ENCODE data around the gene FCER2.

The FCER2 gene

DNA sequence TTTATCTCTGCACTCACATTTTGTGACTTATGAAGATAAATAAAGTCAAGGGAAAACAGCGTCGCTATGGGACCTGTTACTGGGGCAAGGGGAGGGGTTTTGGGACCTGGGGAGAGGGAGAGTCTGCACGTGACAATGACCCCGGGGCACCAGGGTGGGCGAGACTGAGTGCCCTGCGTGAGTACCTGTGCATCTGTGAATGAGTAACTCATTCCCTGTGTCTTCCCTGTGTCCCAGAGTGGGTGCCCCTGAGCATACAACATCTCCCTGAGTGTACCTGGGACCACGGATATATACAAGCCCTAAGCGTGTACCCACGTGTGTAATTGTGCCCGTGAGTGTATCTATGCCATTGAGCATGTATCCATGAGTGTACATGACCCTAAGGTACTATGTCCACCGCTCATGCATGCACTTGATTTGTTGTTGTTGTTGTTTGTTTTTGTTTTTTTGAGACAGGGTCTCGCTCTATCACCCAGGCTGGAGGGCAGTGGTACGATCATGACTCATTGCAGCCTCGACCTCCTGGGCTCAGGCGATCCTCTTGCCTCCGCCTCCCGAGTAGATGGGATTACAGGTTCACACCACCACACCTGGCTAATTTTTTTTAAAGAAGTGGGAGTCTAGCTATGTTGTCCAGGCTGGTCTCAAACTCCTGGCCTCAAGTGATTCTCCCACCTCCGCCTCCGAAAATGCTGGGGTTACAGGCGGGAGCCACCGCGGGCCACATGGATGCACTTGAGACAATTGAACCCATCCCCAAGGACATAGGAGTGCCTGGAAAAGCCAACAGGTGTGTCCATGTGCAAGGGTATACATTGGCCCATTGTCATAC, 21.9 kb downstream of the FCER2 start:
- H3K36me3 Mint-ChIP-seq (ENCODE audit: low read depth) = peaks cover 7% of the 10 kb centered on the region
- H3K4me1 Mint-ChIP-seq (ENCODE audit: low read depth) = peaks cover 60% of the 10 kb centered on the region
- peak overlapping the region; percentile 74 for H3K27ac Mint-ChIP-seq
- H3K9me3 Mint-ChIP-seq = no peaks in the 10 kb centered on the region
- H3K27me3 Mint-ChIP-seq = peaks cover 24% of the 10 kb centered on the region
- peak overlapping the region; percentile 55 for H3K4me3 Mint-ChIP-seq

DNA sequence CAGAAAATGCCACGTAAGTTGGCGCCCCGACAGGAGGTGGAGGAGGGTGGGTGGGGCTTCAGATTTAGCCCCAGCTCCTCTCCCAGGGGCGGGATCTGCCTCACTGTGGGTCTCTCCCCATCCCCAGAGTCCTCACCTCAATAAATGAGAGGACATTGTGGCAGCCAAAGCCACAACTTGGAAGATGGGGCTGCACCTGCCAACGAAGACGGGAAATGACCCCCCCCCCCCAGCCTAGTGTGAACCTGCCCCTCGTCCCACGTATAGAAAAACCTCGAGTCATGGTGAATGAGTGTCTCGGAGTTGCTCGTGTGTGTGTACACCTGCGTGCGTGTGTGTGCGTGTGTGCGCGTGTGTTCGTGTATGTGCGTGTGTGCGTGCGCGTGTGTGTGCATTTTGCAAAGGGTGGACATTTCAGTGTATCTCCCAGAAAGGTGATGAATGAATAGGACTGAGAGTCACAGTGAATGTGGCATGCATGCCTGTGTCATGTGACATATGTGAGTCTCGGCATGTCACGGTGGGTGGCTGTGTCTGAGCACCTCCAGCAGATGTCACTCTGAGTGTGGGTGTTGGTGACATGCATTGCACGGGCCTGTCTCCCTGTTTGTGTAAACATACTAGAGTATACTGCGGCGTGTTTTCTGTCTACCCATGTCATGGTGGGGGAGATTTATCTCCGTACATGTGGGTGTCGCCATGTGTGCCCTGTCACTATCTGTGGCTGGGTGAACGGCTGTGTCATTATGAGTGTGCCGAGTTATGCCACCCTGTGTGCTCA, 22.8 kb downstream of the FCER2 start:
- peaks cover 30% of the 10 kb centered on the region for H3K27me3 Mint-ChIP-seq
- H3K36me3 Mint-ChIP-seq (ENCODE audit: low read depth) = peaks cover 7% of the 10 kb centered on the region
- peaks cover 66% of the 10 kb centered on the region for H3K4me1 Mint-ChIP-seq (ENCODE audit: low read depth)
- H3K27ac Mint-ChIP-seq = peak overlapping the region; percentile 74
- H3K4me3 Mint-ChIP-seq = peak overlapping the region; percentile 55
- H3K9me3 Mint-ChIP-seq = no peaks in the 10 kb centered on the region

DNA sequence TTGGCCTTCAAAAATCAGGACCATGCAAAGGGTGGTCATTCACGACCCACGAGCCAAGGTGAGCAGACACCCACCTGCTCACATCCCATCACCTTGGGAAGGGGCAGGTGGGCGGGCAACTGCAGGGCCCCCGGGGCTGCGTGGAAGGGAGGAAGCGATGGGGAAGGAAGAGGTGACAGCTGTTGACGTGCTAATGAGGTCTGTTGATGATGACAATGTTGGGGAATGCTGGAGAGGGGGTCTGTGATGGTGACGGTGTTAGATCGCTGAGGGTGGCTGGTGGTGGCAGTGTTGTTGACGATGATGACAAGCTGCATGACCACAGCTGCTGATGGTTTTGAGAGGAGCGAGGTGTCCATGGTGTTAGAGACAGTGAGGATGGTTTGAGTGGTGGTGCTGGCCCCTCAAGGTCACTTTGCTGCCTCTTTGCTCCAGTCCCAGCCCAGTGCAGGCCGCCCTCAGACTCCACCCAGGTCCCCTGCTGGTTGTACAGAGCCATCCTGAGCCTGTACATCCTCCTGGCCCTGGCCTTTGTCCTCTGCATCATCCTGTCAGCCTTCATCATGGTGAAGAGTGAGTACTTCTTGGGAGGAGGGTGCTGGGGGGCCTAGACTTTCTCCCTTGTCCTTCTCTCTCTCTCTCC, 24.1 kb downstream of the FCER2 start:
- Mint-ChIP-seq H3K4me3 (no peak overlapping the region), H3K27ac (peak overlapping the region; percentile 61), H3K36me3 (ENCODE audit: low read depth) (peaks cover 5% of the 10 kb centered on the region), H3K27me3 (peaks cover 33% of the 10 kb centered on the region), H3K4me1 (ENCODE audit: low read depth) (peaks cover 62% of the 10 kb centered on the region), H3K9me3 (no peaks in the 10 kb centered on the region)

DNA sequence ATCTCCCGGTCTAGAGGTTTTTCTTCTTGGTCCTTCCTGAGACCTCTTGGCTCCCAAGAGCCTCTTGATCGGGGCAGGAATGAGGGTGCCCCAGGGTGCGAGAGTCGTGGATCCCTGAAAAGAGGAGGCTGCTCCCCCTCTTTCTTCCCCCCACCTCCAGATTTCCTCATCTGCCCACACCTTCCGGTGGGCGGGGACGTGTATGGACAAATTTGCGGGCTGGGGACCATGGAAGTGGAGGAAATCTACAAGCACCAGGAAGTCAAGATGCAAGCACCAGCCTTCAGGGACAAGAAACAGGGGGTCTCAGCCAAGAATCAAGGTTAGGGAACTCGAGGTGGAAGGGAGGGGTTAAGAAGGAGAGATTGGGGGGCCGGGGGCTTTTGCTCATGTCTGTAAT, 25.1 kb downstream of the FCER2 start, which contains the start of gene MCEMP1:
Gene MCEMP1 (plus strand): TSS at position 237 of the 400 bp plus-strand sequence. CDS start 31 bp downstream, at position 268.
- H3K27me3 Mint-ChIP-seq = peaks cover 35% of the 10 kb centered on the region
- no peaks in the 10 kb centered on the region for H3K9me3 Mint-ChIP-seq
- no peak within 1 kb of the TSS for H3K4me3 Mint-ChIP-seq
- peaks cover 55% of the 10 kb centered on the region for H3K4me1 Mint-ChIP-seq (ENCODE audit: low read depth)
- no peaks in the 10 kb centered on the region for H3K36me3 Mint-ChIP-seq (ENCODE audit: low read depth)
- H3K27ac Mint-ChIP-seq = no peak within 1 kb of the TSS

DNA sequence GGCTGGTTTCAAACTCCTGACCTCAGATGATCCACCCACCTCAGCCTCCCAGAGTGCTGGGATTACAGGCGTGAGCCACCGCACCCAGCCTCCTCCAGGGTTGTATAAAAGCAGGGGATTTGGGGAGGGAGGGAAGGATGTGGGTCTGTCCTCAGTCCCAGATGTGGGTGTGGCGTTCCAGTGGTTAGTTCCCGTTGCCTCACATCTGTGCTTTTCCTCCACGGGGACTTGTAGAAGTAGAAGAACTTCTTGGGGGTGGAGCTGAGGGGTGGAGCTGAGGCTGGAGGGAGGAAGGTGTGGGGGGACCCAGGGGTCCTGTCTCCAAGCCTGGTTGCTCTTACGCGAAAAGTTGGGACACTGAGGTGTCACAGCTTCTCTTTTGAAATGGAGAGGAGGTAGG, 25.6 kb downstream of the FCER2 start:
- H3K9me3 Mint-ChIP-seq = no peaks in the 10 kb centered on the region
- peaks cover 52% of the 10 kb centered on the region for H3K4me1 Mint-ChIP-seq (ENCODE audit: low read depth)
- peaks cover 37% of the 10 kb centered on the region for H3K27me3 Mint-ChIP-seq
- no peak overlapping the region for H3K27ac Mint-ChIP-seq
- H3K36me3 Mint-ChIP-seq (ENCODE audit: low read depth) = no peaks in the 10 kb centered on the region
- no peak overlapping the region for H3K4me3 Mint-ChIP-seq

DNA sequence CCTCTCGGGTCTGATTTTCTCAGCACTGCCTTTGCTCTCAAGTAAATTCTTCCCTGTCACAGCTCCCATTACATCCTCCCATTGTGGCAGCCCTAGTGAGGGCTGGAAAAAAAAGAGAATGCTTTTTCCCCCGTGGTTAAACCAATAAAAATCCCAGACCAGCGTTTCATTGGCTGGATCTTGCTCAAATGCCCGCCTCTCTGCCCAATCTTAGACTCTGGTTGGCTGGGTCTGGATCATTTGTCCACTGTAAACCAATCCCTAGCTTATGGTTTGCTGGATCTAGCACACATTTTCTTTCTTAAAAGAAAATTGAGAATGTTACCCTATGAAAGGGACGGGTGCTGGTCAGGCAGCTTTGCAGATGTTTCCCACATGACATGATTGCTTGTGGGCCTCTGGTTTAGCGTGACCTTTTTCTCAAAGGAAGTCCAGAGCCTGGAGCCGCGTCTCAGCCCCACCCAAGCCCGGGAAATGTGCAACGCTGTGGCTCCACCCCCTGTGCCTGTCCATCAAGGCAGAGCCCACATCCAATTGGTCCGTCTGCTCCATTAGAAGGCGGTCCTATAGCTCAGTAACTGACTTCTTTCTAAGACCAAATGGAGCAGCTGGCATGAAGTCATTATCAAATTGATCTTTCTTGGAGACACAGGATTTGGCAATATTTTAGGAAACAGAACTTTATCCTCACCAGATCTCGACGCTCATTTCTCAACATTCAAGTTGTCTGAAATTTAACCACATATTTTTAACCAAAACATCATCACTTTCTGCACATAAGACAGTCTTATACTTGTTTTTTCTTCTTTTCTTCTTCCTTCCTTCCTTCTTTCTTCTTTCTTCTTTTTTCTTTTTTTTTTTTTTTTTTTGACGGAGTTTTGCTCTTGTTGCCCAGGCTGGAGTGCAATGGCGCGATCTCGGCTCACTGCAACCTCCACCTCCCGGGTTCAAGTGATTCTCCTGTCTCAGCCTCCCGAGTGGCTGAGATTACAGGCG, 27.6 kb downstream of the FCER2 start:
- Mint-ChIP-seq H3K9me3 (no peaks in the 10 kb centered on the region), H3K4me3 (no peak overlapping the region), H3K27me3 (peaks cover 49% of the 10 kb centered on the region), H3K4me1 (ENCODE audit: low read depth) (peaks cover 51% of the 10 kb centered on the region), H3K27ac (no peak overlapping the region), H3K36me3 (ENCODE audit: low read depth) (no peaks in the 10 kb centered on the region)

DNA sequence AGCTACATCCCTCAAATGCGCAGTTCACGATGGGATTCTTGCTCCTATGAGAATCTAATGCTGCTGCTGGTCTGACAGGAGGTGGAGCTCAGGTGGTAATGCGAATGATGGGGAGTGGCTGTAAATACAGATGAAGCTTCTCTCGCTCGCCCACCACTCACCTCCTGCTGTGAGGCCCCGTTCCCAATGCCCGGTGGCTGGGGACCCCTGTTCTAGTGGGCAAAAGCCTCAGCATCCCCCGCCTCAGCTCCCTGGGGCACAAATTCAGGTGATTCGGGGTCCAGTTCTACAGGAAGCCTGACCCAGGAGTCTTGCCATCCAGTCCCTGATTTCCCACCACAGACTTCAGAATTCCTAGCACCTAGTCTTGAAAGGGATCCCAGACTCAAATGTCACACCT, 29.4 kb downstream of the FCER2 start:
- Mint-ChIP-seq H3K4me3 (no peak overlapping the region), H3K4me1 (ENCODE audit: low read depth) (peaks cover 37% of the 10 kb centered on the region), H3K27ac (no peak overlapping the region), H3K9me3 (no peaks in the 10 kb centered on the region), H3K36me3 (ENCODE audit: low read depth) (no peaks in the 10 kb centered on the region), H3K27me3 (peaks cover 44% of the 10 kb centered on the region)

DNA sequence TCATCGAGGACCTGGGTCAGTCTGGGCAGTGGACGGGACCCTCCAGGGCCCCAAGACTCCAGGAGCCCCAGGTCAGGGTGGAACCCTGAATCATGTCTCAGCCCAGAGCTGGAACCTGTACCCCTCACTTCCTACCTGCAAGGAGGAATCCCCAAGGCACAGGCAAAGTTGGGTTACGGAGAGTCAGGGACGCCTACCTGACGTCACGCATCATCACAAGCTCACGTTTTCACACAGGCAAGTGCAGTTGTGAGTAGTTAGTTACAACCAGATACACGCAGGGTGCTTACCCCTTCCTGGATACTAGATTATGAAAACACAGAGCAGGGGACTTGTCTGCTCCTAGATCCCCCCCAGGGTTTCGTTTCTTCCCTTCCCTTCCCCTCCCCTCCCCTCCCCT, 31.1 kb downstream of the FCER2 start:
- Mint-ChIP-seq H3K9me3 (no peaks in the 10 kb centered on the region), H3K27ac (no peak overlapping the region), H3K4me1 (ENCODE audit: low read depth) (peaks cover 19% of the 10 kb centered on the region), H3K27me3 (peaks cover 37% of the 10 kb centered on the region), H3K36me3 (ENCODE audit: low read depth) (no peaks in the 10 kb centered on the region), H3K4me3 (no peak overlapping the region)

DNA sequence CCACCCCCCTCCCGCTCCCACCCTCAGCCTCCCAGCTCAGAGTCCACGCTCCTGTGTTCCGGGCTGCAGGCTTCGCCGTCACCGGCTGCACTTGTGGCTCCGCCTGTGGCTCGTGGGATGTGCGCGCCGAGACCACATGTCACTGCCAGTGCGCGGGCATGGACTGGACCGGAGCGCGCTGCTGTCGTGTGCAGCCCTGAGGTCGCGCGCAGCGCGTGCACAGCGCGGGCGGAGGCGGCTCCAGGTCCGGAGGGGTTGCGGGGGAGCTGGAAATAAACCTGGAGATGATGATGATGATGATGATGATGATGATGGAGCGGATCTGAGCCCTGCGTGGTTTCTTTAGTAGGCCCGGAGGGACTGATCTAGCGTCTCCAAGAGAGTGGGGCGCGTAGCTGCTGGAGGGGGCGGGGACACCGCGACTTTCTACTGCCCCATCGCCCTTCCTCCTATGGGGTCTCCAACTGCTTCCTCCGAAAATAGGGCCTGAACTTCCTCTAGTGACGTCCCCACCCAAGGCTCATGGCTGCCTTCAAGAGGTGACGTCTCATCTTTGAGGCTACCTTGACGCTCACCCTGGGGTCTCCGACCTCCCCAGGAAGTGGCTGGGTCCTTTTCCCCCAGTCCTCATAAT, 31.7 kb downstream of the FCER2 start:
- H3K4me3 Mint-ChIP-seq = peak overlapping the region; percentile 48
- no peak overlapping the region for H3K27ac Mint-ChIP-seq
- no peaks in the 10 kb centered on the region for H3K36me3 Mint-ChIP-seq (ENCODE audit: low read depth)
- H3K9me3 Mint-ChIP-seq = no peaks in the 10 kb centered on the region
- peaks cover 35% of the 10 kb centered on the region for H3K27me3 Mint-ChIP-seq
- peaks cover 18% of the 10 kb centered on the region for H3K4me1 Mint-ChIP-seq (ENCODE audit: low read depth)

DNA sequence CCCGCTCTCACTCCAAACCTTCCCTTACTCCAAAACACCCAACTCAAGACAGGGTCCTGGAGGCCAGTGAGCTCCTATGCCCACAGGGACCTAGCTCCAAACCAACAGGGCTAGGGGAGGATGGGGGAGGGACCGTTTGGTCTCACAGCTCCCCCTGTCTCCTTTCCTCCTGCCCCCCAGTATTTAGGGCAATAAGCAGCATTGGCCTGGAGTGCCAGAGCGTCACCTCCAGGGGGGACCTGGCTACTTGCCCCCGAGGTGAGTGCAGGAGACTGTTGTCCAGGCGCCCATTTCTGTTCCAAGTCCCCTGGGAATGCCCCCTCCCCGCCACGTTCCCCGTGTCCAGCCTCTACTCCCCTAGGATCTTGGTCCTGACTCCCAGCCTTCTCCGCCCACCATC, 32.3 kb downstream of the FCER2 start:
- Mint-ChIP-seq H3K4me1 (ENCODE audit: low read depth) (peaks cover 18% of the 10 kb centered on the region), H3K9me3 (no peaks in the 10 kb centered on the region), H3K27me3 (peaks cover 34% of the 10 kb centered on the region), H3K27ac (no peak overlapping the region), H3K36me3 (ENCODE audit: low read depth) (no peaks in the 10 kb centered on the region), H3K4me3 (no peak overlapping the region)

DNA sequence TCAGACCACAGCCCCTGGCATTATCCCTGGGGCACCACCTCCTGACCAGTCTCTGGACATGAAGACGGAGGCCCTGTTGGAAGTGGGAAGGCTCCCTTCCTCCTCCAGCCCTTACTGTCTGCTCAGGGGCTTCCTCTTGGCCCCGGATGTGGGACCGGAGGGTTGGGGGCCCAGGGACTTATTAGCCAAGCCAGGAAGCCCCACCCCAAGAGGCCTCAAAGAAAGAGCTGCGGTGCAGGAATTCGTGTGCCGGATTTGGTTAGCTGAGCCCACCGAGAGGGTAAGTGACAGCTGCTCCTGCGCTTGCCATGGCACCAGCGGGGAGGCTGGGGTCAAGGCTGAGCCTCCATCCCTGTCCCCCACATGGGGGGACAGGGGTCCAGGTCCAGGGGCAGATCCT, 33.1 kb downstream of the FCER2 start, which contains the start of gene RETN:
Gene RETN (plus strand): TSS at position 208 of the 400 bp plus-strand sequence. CDS start 278 bp downstream, outside the sequence.
- no peaks in the 10 kb centered on the region for H3K9me3 Mint-ChIP-seq

DNA sequence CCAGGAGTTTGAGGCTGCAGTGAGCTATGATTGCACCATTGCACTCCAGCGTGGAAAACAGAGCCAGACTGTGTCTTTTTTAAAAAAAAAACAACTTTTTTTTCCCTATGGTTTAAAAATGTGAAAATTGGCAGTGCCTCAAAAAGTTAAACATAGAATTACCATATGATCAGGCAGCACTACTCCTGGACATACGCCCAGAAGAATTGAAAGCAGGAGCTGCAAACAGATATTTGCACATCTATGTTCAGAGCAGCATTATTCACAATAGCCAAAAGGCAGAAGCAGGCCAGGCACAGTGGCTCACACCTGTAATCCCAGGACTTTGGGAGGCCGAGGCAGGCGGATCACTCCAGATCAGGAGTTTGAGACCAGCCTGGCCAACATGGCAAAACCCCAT, 36.9 kb downstream of the FCER2 start:
- Mint-ChIP-seq H3K9me3 (no peaks in the 10 kb centered on the region), H3K27me3 (peaks cover 14% of the 10 kb centered on the region), H3K4me1 (ENCODE audit: low read depth) (peaks cover 6% of the 10 kb centered on the region), H3K36me3 (ENCODE audit: low read depth) (no peaks in the 10 kb centered on the region), H3K4me3 (no peak overlapping the region), H3K27ac (no peak overlapping the region)

More for the DNA sequence above, 33.1 kb downstream of the FCER2 start, which contains the start of gene RETN:
- Mint-ChIP-seq H3K27ac (no peak within 1 kb of the TSS), H3K4me3 (no peak within 1 kb of the TSS), H3K4me1 (ENCODE audit: low read depth) (peaks cover 12% of the 10 kb centered on the region), H3K36me3 (ENCODE audit: low read depth) (no peaks in the 10 kb centered on the region), H3K27me3 (peaks cover 26% of the 10 kb centered on the region)

DNA sequence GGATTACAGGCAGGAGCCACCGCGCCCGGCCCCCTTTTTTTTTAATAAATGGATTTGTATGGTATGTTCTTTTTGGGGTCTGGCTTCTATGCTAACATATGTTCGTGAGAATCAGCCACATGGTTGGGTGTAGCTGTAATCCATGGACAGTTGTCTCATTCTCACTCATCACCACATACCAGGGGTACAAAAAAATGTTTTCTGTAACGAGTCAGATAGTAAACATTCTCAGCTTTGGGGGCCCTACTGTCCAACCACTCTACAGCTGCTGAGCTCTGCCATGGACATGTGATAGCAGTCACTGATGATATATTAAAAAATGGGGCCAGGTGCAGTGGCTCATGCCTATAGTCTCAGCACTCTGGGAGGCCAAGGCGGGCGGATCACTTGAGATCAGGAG, 38.2 kb downstream of the FCER2 start:
- Mint-ChIP-seq H3K4me3 (no peak overlapping the region), H3K9me3 (no peaks in the 10 kb centered on the region), H3K36me3 (ENCODE audit: low read depth) (no peaks in the 10 kb centered on the region), H3K4me1 (ENCODE audit: low read depth) (peaks cover 4% of the 10 kb centered on the region), H3K27ac (no peak overlapping the region), H3K27me3 (peaks cover 8% of the 10 kb centered on the region)
